HepG2 (cell line): ENCODE data around the gene SYMPK. TPM values are rescaled to one million over a fixed set of nuclear protein-coding genes. Genes with fewer than 3 reads are reported as not detected.

Experiments used
- ASH2L ChIP-seq: fragments of 300-600, 200-600 bp; sonication (generic); IDR thresholded peaks from 2 replicates; pipeline ENCODE4 v1.7.0; 2017; ENCODE audit warnings: low read depth, mild to moderate bottlenecking, moderate library complexity, mixed read lengths, low read length; ENCODE audit not compliant: insufficient read length
- FOXA3 ChIP-seq: IDR thresholded peaks from 2 replicates; pipeline ENCODE4 v1.6.1; 2016; ENCODE audit warnings: missing genetic modification reagents, missing compliant biosample characterization
- MEIS1 ChIP-seq: sonication (generic); formaldehyde crosslinking; IDR thresholded peaks from 2 replicates; pipeline ENCODE4 v1.9.0; 2021; ENCODE audit warnings: mild to moderate bottlenecking, missing genetic modification reagents, moderate library complexity, borderline replicate concordance
- MTF1 ChIP-seq: sonication (generic); formaldehyde crosslinking; IDR thresholded peaks from 2 replicates; pipeline ENCODE4 v1.5.0; 2020; ENCODE audit warnings: missing genetic modification reagents
- RAD21 ChIP-seq: fragments of 450-650 bp; formaldehyde crosslinking; IDR thresholded peaks from 2 replicates; pipeline ENCODE4 v1.5.0; 2020; ENCODE audit warnings: mild to moderate bottlenecking
- ZBTB38 ChIP-seq: sonication (generic); formaldehyde crosslinking; IDR thresholded peaks from 2 replicates; pipeline ENCODE4 v1.5.1; 2020; ENCODE audit warnings: mild to moderate bottlenecking, missing genetic modification reagents
- ZMAT3 ChIP-seq: sonication (generic); formaldehyde crosslinking; conservative IDR thresholded peaks from 2 replicates; pipeline ENCODE4 v1.7.0; 2021; ENCODE audit warnings: missing genetic modification reagents
- ZNF7 ChIP-seq: IDR thresholded peaks from 2 replicates; pipeline ENCODE4 v1.6.1; 2016; ENCODE audit warnings: missing biosample characterization, missing genetic modification reagents
- ZNF703 ChIP-seq: sonication (generic); formaldehyde crosslinking; IDR thresholded peaks from 2 replicates; pipeline ENCODE4 v1.5.1; 2020; ENCODE audit warnings: missing genetic modification reagents, mild to moderate bottlenecking, moderate library complexity, borderline replicate concordance
- ZNF816 ChIP-seq: sonication (generic); formaldehyde crosslinking; IDR thresholded peaks from 2 replicates; pipeline ENCODE4 v1.8.0; 2022; ENCODE audit warnings: missing genetic modification reagents, mild to moderate bottlenecking, borderline replicate concordance
- polyA plus RNA-seq, 8 experiments: library from polyadenylated mRNA; depleted of rRNA in 3 of 8; stranded (reverse) in 7 of 8; unstranded in 1 of 8; fragments of >200 nt; fragmentation: Illumina TruSeq in 4 of 8; extraction: Trizol in 4 of 8; gene quantifications; 2 replicates each; pipeline versions ENCODE4 v1.2.1 to v1.2.3, GENCODE V29; 2011 to 2016; ENCODE audit warnings: low read depth in 4 of 8, missing spikeins in 1 of 8, mixed read lengths in 1 of 8; ENCODE audit not compliant: insufficient read depth in 1 of 8
- total RNA-seq, 5 experiments: library from RNA; depleted of rRNA; stranded (reverse); fragments of >200 nt; fragmentation: Illumina TruSeq; extraction: Trizol; gene quantifications; 2 replicates each; pipeline ENCODE4 v1.2.3, GENCODE V29; 2016; ENCODE audit warnings: low read depth in 1 of 5
- TF ChIP-seq, protein P1 (sequence below): IDR thresholded peaks from 2 replicates; pipeline ENCODE4 v1.6.1; 2018; ENCODE audit warnings: missing genetic modification reagents, mild to moderate bottlenecking, missing compliant biosample characterization
- TF ChIP-seq, protein P2 (sequence below): sonication (generic); formaldehyde crosslinking; IDR thresholded peaks from 2 replicates; pipeline ENCODE4 v1.9.0; 2022; ENCODE audit warnings: missing genetic modification reagents, mild to moderate bottlenecking, borderline replicate concordance
- TF ChIP-seq, protein P3 (sequence below): sonication (generic); formaldehyde crosslinking; IDR thresholded peaks from 2 replicates; pipeline ENCODE4 v1.5.1; 2020; ENCODE audit warnings: mild to moderate bottlenecking, missing genetic modification reagents, moderate library complexity
- TF ChIP-seq, protein P4 (sequence below): sonication (generic); formaldehyde crosslinking; IDR thresholded peaks from 2 replicates; pipeline ENCODE4 v1.5.1; 2020; ENCODE audit warnings: missing genetic modification reagents, mild to moderate bottlenecking, borderline replicate concordance
- TF ChIP-seq, protein P5 (sequence below): sonication (generic); formaldehyde crosslinking; conservative IDR thresholded peaks from 2 replicates; pipeline ENCODE4 v1.4.0; 2020; ENCODE audit warnings: missing genetic modification reagents
- TF ChIP-seq, protein P6 (sequence below): sonication (generic); formaldehyde crosslinking; IDR thresholded peaks from 2 replicates; pipeline ENCODE4 v1.8.0; 2022; ENCODE audit warnings: mild to moderate bottlenecking, missing genetic modification reagents, moderate library complexity

Gene SYMPK
- total and polyA plus RNA-seq, 2 of the 13 experiments (the other 11 are each of a cell fraction or from before 2014, with no cell fraction given), result 21.9 to 55.7 TPM

DNA sequence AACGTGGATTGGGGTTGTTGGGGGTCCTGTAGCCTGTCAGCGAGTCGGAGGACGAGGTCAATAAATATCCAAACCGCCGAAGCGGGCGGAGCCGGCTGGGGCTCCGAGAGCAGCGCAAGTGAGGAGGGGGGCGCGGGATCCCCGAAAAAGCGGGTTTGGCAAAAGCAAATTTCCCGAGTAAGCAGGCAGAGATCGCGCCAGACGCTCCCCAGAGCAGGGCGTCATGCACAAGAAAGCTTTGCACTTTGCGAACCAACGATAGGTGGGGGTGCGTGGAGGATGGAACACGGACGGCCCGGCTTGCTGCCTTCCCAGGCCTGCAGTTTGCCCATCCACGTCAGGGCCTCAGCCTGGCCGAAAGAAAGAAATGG, 93.1 kb downstream of the SYMPK start (continued):
- TF ChIP-seq, protein P1, sequence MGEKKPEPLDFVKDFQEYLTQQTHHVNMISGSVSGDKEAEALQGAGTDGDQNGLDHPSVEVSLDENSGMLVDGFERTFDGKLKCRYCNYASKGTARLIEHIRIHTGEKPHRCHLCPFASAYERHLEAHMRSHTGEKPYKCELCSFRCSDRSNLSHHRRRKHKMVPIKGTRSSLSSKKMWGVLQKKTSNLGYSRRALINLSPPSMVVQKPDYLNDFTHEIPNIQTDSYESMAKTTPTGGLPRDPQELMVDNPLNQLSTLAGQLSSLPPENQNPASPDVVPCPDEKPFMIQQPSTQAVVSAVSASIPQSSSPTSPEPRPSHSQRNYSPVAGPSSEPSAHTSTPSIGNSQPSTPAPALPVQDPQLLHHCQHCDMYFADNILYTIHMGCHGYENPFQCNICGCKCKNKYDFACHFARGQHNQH, result no peak
- TF ChIP-seq RAD21 (CRISPR knock-in tag) (no peak), MTF1 (CRISPR knock-in tag) (no peak), ZNF816 (CRISPR knock-in tag) (0 out of 2 replicates have a peak, but pooled peaks have one; percentile 1), ZNF7 (CRISPR knock-in tag) (no peak), ASH2L (no peak), MEIS1 (CRISPR knock-in tag) (no peak; the same call in 1 of the 2 replicates), FOXA3 (CRISPR knock-in tag) (no peak), ZBTB38 (CRISPR knock-in tag) (no peak), ZNF703 (no peak; the same call in 1 of the 2 replicates), ZMAT3 (CRISPR knock-in tag) (0 out of 2 replicates have a peak, but pooled peaks have one; percentile 13)
- TF ChIP-seq, protein P2, sequence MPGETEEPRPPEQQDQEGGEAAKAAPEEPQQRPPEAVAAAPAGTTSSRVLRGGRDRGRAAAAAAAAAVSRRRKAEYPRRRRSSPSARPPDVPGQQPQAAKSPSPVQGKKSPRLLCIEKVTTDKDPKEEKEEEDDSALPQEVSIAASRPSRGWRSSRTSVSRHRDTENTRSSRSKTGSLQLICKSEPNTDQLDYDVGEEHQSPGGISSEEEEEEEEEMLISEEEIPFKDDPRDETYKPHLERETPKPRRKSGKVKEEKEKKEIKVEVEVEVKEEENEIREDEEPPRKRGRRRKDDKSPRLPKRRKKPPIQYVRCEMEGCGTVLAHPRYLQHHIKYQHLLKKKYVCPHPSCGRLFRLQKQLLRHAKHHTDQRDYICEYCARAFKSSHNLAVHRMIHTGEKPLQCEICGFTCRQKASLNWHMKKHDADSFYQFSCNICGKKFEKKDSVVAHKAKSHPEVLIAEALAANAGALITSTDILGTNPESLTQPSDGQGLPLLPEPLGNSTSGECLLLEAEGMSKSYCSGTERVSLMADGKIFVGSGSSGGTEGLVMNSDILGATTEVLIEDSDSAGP (CRISPR knock-in tag), result peak; percentile 30; the same call in 1 of the 2 replicates
- TF ChIP-seq, protein P3, sequence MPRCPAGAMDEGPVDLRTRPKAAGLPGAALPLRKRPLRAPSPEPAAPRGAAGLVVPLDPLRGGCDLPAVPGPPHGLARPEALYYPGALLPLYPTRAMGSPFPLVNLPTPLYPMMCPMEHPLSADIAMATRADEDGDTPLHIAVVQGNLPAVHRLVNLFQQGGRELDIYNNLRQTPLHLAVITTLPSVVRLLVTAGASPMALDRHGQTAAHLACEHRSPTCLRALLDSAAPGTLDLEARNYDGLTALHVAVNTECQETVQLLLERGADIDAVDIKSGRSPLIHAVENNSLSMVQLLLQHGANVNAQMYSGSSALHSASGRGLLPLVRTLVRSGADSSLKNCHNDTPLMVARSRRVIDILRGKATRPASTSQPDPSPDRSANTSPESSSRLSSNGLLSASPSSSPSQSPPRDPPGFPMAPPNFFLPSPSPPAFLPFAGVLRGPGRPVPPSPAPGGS (CRISPR knock-in tag), result no peak
- TF ChIP-seq, protein P4, sequence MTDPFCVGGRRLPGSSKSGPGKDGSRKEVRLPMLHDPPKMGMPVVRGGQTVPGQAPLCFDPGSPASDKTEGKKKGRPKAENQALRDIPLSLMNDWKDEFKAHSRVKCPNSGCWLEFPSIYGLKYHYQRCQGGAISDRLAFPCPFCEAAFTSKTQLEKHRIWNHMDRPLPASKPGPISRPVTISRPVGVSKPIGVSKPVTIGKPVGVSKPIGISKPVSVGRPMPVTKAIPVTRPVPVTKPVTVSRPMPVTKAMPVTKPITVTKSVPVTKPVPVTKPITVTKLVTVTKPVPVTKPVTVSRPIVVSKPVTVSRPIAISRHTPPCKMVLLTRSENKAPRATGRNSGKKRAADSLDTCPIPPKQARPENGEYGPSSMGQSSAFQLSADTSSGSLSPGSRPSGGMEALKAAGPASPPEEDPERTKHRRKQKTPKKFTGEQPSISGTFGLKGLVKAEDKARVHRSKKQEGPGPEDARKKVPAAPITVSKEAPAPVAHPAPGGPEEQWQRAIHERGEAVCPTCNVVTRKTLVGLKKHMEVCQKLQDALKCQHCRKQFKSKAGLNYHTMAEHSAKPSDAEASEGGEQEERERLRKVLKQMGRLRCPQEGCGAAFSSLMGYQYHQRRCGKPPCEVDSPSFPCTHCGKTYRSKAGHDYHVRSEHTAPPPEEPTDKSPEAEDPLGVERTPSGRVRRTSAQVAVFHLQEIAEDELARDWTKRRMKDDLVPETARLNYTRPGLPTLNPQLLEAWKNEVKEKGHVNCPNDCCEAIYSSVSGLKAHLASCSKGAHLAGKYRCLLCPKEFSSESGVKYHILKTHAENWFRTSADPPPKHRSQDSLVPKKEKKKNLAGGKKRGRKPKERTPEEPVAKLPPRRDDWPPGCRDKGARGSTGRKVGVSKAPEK, result 0 out of 2 replicates have a peak, but pooled peaks have one; percentile 53
- TF ChIP-seq, protein P5, sequence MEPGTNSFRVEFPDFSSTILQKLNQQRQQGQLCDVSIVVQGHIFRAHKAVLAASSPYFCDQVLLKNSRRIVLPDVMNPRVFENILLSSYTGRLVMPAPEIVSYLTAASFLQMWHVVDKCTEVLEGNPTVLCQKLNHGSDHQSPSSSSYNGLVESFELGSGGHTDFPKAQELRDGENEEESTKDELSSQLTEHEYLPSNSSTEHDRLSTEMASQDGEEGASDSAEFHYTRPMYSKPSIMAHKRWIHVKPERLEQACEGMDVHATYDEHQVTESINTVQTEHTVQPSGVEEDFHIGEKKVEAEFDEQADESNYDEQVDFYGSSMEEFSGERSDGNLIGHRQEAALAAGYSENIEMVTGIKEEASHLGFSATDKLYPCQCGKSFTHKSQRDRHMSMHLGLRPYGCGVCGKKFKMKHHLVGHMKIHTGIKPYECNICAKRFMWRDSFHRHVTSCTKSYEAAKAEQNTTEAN (CRISPR knock-in tag), result no peak
- TF ChIP-seq, protein P6, sequence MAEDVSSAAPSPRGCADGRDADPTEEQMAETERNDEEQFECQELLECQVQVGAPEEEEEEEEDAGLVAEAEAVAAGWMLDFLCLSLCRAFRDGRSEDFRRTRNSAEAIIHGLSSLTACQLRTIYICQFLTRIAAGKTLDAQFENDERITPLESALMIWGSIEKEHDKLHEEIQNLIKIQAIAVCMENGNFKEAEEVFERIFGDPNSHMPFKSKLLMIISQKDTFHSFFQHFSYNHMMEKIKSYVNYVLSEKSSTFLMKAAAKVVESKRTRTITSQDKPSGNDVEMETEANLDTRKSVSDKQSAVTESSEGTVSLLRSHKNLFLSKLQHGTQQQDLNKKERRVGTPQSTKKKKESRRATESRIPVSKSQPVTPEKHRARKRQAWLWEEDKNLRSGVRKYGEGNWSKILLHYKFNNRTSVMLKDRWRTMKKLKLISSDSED (CRISPR knock-in tag), result no peak
